ENCODE measurements around the gene OXLD1.
A peak's percentile ranks its signal among the peaks of the same experiment; 100 is the strongest.

Gene OXLD1

GRCh38 chr17:81682565-81683207 lies 16.3 kb upstream of the OXLD1 start:
- DNase-seq, result no peak

GRCh38 chr17:81681672-81682071 lies 15.3 kb upstream of the OXLD1 start:
- DNase-seq, result no peak

- DNase-seq, result no peak
Measured at GRCh38 chr17:81680150-81680549, 13.7 kb upstream of the OXLD1 start.

GRCh38 chr17:81676906-81677305 lies 10.5 kb upstream of the OXLD1 start:
- no peak for DNase-seq

- DNase-seq, result peak; percentile 37
Measured at GRCh38 chr17:81675515-81676221, 9.3 kb upstream of the OXLD1 start.

- no peak for DNase-seq
Measured at GRCh38 chr17:81673561-81674258, 7.3 kb upstream of the OXLD1 start.

GRCh38 chr17:81672954-81673353 lies 6.5 kb upstream of the OXLD1 start:
- DNase-seq, result no peak

GRCh38 chr17:81672504-81672903 lies 6.1 kb upstream of the OXLD1 start:
- no peak for DNase-seq

- DNase-seq, result no peak
Measured at GRCh38 chr17:81667754-81668153, 1.3 kb upstream of the OXLD1 start.

- DNase-seq, result peak; percentile 27
Measured at GRCh38 chr17:81666092-81666341, 388 bp downstream of the OXLD1 start.

- peak; percentile 72 for DNase-seq
Measured at GRCh38 chr17:81665205-81666091, 957 bp downstream of the OXLD1 start.

GRCh38 chr17:81664051-81664470 lies 2.3 kb downstream of the OXLD1 start:
- no peak for DNase-seq

- DNase-seq, result no peak
Measured at GRCh38 chr17:81662002-81662401, 4.4 kb downstream of the OXLD1 start.

GRCh38 chr17:81660441-81660840 lies 6.0 kb downstream of the OXLD1 start:
- DNase-seq, result no peak

- no peak for DNase-seq
Measured at GRCh38 chr17:81659038-81659437, 7.4 kb downstream of the OXLD1 start.

GRCh38 chr17:81656835-81657234 lies 9.6 kb downstream of the OXLD1 start:
- no peak for DNase-seq

- DNase-seq, result no peak
Measured at GRCh38 chr17:81656118-81656743, 10.2 kb downstream of the OXLD1 start, which contains the start of gene PDE6G. Gene PDE6G, minus strand, starts transcription at chr17:81656542. Its CDS starts 3,237 bp downstream, at chr17:81653305.

GRCh38 chr17:81655378-81656117 lies 10.9 kb downstream of the OXLD1 start:
- DNase-seq, result no peak

GRCh38 chr17:81652906-81653771 lies 13.3 kb downstream of the OXLD1 start:
- DNase-seq, result no peak

GRCh38 chr17:81651692-81652091 lies 14.7 kb downstream of the OXLD1 start:
- no peak for DNase-seq

- no peak for DNase-seq
Measured at GRCh38 chr17:81650951-81651350, 15.5 kb downstream of the OXLD1 start.
